Measurements from ENCODE around the gene CD3G.
"Not testable (repeated sequence)": the region's sequence is repeated elsewhere in the genome, so short reads cannot be mapped to it uniquely, and the experiment has no call there.

The CD3G gene

GRCh38 chr11:118379497-118379896 is 35.4 kb downstream of the CD3G start:
- peak; percentile 89 for DNase-seq (ENCODE audit: low spot score)

GRCh38 chr11:118380571-118380970 is 36.4 kb downstream of the CD3G start:
- DNase-seq (ENCODE audit: low spot score), result no peak

DNA sequence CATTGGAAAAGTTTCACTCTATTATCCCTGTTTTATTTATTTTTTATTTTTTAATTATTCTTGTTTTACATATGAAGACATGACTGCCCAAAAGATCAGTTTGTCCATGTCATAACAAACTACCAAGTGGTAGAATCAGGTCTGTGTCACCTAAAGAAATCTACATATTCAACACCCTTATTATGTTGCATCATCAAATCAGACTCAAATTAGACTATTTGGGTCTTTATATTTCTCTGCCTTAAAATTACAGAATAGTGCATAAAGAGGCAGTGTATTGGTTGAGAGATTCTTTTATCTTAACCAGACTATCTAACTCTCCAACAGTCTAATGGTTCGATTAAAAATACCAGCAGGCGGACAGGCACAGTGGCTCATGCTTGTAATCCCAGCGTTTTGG is 38.8 kb downstream of the CD3G start:
- DNase-seq (ENCODE audit: low spot score), result no peak

DNA sequence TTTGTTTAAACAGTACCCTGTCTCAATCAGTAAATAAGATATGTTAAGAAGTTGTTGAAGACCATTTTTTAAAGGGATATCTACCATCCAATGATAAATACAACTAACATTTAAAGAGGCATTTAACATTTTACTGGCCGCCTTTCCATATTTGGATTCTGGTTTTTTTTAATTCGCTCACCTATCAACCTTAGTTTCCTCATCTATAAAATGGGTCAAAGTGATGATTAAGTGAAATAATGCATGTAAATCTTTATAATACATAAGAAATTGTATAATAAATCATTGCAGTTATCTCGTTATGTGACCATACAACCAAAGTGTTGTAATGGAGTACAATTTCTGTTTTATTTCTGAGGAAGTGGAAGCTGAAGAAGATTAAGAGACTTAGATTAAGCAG is 39.5 kb downstream of the CD3G start:
- DNase-seq (ENCODE audit: low spot score), result no peak

- DNase-seq (ENCODE audit: low spot score), result no peak
These were observed 52.0 kb downstream of the CD3G start for GRCh38 chr11:118396097-118396501.

- no peak for DNase-seq (ENCODE audit: low spot score)
These were observed 53.3 kb downstream of the CD3G start for GRCh38 chr11:118397448-118397847.

GRCh38 chr11:118398791-118399559 is 54.8 kb downstream of the CD3G start:
- no peak for DNase-seq (ENCODE audit: low spot score)

GRCh38 chr11:118401151-118401879 is 57.2 kb downstream of the CD3G start, which contains the start of gene ATP5MG:
Gene ATP5MG (plus strand): TSS chr11:118401606. CDS start chr11:118401666, 60 bp downstream.
- peak; percentile 94 for DNase-seq (ENCODE audit: low spot score)

DNA sequence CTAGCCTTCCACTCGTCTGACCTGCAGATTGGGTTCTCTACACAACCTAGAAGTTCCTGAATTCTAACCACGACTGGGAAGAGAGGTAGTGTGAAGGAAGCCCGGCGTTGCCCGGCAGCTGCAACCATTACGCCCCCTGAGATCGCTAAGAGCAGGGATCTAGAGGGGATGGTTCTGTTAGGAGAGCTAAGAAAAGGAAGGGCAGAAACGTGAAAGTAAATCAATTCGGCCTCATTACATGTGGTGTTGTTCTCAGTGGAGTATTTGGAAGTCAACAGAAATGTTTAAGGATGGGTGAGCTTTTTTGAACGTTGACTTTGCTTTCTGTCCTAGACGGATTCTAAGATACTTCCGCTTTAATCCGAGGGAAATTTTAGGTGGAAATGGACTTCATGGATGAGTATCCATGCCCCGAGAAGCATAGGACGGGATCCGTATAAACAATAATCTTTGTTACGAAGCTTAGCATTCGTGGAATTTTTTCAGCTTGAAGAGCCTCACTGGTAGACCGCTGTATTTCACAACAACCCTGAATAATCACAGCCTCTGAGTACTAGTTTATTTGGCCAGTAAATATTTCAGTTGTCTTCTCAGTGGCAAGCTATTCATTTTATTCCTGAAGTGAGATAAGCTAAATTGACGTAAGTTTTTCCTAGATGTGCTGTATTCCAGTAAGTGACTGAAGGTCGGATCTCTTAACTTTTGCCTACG is 57.9 kb downstream of the CD3G start:
- no peak for DNase-seq (ENCODE audit: low spot score)

DNA sequence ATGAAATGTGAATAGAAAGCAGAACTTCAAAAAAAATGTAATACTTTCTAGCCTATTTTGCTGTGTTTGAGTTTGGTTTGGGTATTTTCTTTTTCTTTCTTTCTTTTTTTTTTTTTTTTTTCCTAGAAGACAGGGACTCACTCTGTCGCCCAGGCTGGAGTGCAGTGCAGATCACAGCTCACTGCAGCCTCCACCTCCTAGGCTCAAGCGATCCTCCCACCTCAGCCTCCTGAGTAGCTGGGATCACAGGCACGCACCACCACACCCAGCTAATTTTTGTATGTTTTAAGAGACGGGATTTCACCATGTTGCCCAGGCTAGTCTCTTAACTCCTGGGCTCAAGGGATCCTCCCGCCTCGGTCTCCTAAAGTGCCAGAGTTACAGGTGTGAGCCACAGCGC is 58.5 kb downstream of the CD3G start:
- not testable (repeated sequence) for DNase-seq (ENCODE audit: low spot score)

All from cerebellar cortex (tissue), 1 donor.